ENCODE measurements around the gene NHS. TPM values are rescaled to one million over a fixed set of nuclear protein-coding genes. Genes with fewer than 3 reads are reported as not detected.

Gene NHS
- total and polyA plus RNA-seq, 2 of the 4 experiments (the other 2 are of a cell fraction), result 0.36 to 0.90 TPM

- H3K79me1 ChIP-seq (ENCODE audit: low read depth in 1 of 2, low read length in 2 of 2), result no peaks in the 10 kb centered on the region
- no TSS peak for BruUV-seq (replicated peaks)
- H3K18ac ChIP-seq (ENCODE audit: low read depth, low read length), result no peak overlapping the region
- intact Hi-C loops (cut with micrococcal nuclease) (no loop called here), dilution Hi-C loops (cut with HindIII; ENCODE audit: low sequenced_read_pairs, unreplicated experiment) (no loop called here), in situ Hi-C loops (cut with MboI; ENCODE audit: low sequenced_read_pairs) (no loop called here)
- no peak overlapping the region for H4K5ac ChIP-seq (ENCODE audit: low read depth, low read length)
- CTCF ChIA-PET, result no interaction called here
- H3K9ac ChIP-seq (ENCODE audit: low read depth, low read length), result no peak overlapping the region
- H2AK9ac ChIP-seq (replicated peaks; ENCODE audit: low read depth, low read length, poor library complexity), result no peak overlapping the region
- POLR2A ChIA-PET (ENCODE audit: unreplicated experiment), result no interaction called here
- no peak overlapping the region for H4K91ac ChIP-seq (ENCODE audit: insufficient read depth, low read depth, low read length)
- no peak overlapping the region for H4K8ac ChIP-seq (ENCODE audit: low read depth in 2 of 2, low read length in 2 of 2)
- no peak overlapping the region for H2AK5ac ChIP-seq (ENCODE audit: low read depth, low read length)
- ATAC-seq (ENCODE audit: low read depth), result no peak
- no peak overlapping the region for H3K23ac ChIP-seq (ENCODE audit: low read depth, low read length)
- TF ChIP-seq RFX5 (IDR thresholded peaks at IDR 0.05; ENCODE audit: low read depth, low read length), result no peak
- TF ChIP-seq BHLHE40 (IDR thresholded peaks at IDR 0.05; ENCODE audit: low read depth, low read length), result no peak
- no peak for TF ChIP-seq MXI1 (IDR thresholded peaks at IDR 0.05; ENCODE audit: borderline replicate concordance, low read depth, low read length)
- TF ChIP-seq MAFK (IDR thresholded peaks at IDR 0.05; ENCODE audit: low read depth, low read length), result no peak
- TF ChIP-seq CEBPB (IDR thresholded peaks at IDR 0.05; ENCODE audit: low read depth, low read length), result no peak
- no peak for TF ChIP-seq RCOR1 (IDR thresholded peaks at IDR 0.05; ENCODE audit: insufficient replicate concordance, low read length)
- no peak for TF ChIP-seq MAZ (IDR thresholded peaks at IDR 0.05; ENCODE audit: borderline replicate concordance, low read depth, low read length)
- TF ChIP-seq ELK1 (IDR thresholded peaks at IDR 0.05; ENCODE audit: borderline replicate concordance, low read depth, low read length), result no peak
- H3K56ac ChIP-seq (ENCODE audit: extremely low read depth, insufficient read depth, low read length), result no peak overlapping the region
- no peak overlapping the region for H2BK120ac ChIP-seq (ENCODE audit: low read depth, low read length)
- H3K9me1 ChIP-seq (ENCODE audit: insufficient read depth, low read length), result peaks cover 3% of the 10 kb centered on the region; the same call in 1 of the 2 replicates
- no peak overlapping the region for H3K27ac ChIP-seq (ENCODE audit: insufficient read depth, low read length)
- H3K36me3 ChIP-seq (ENCODE audit: control insufficient read depth, insufficient read depth, low read length), result no peaks in the 10 kb centered on the region
- WGBS, 2 experiments (ENCODE audit: extremely low coverage in 2 of 2, insufficient read length in 1 of 2), result no CpG with 5 or more reads among the region's 7 CpGs
- no peak overlapping the region for H2BK15ac ChIP-seq (ENCODE audit: low read depth, low read length)
- no peak overlapping the region for H3K4me3 ChIP-seq (ENCODE audit: insufficient read depth, low read depth, low read length)
- no peak overlapping the region for H2BK5ac ChIP-seq (ENCODE audit: low read depth, low read length, poor library complexity, severe bottlenecking)
- no peak for DNase-seq
- H3K27me3 ChIP-seq (ENCODE audit: control insufficient read depth, insufficient read depth, low read length), result no peaks in the 10 kb centered on the region; the same call in 1 of the 2 replicates
- no peaks in the 10 kb centered on the region for H3K9me3 ChIP-seq (ENCODE audit: control insufficient read depth, insufficient read depth, low read length)
- no peaks in the 10 kb centered on the region for H4K20me1 ChIP-seq (ENCODE audit: insufficient read depth, low read length)
- H3K14ac ChIP-seq (replicated peaks; ENCODE audit: low read depth, low read length), result no peak overlapping the region
- H3K4me1 ChIP-seq (ENCODE audit: control insufficient read depth, insufficient read depth, low read length), result peaks cover 9% of the 10 kb centered on the region
- no peak overlapping the region for H2BK20ac ChIP-seq (ENCODE audit: low read depth, low read length)
- H2AFZ ChIP-seq (replicated peaks; ENCODE audit: low read length, poor library complexity), result no peak overlapping the region
- H3K4ac ChIP-seq (ENCODE audit: low read depth, low read length), result no peak overlapping the region
- H3K4me2 ChIP-seq (ENCODE audit: low read depth, low read length), result no peak overlapping the region
Observed at GRCh38 chrX:17597327-17597726, 222.3 kb downstream of the NHS start.
